Stimulated activated naive CD8-positive, alpha-beta T cell treated with anti-CD3 and anti-CD28 coated beads, Interleukin-15, amount 100 ng/mL, for 72 hours (primary cell): ENCODE results near the gene C18orf54.
A peak's percentile ranks its signal among the peaks of the same experiment; 100 is the strongest.
"Not testable (repeated sequence)": the region's sequence is repeated elsewhere in the genome, so short reads cannot be mapped to it uniquely, and the experiment has no call there.

Experiments
- ATAC-seq: fragments of 150-1000 bp; cut with Tn5 transposase; 2 replicates; pipeline ENCODE4 v1.10.0; 2021; ENCODE audit warnings: mild to moderate bottlenecking, moderate library complexity
- DNase-seq, 2 donors: peaks; one replicate each; pipeline ENCODE4 v3.0.0; 2021 to 2022
- H3K27ac Mint-ChIP-seq, 2 donors: one replicate each; pipeline ENCODE4 v1.8.0; 2022; ENCODE audit warnings: mild to moderate bottlenecking in 2 of 2, mixed read lengths in 2 of 2, moderate library complexity in 2 of 2
- H3K27me3 Mint-ChIP-seq: one replicate; pipeline ENCODE4 v1.8.0; 2022; ENCODE audit warnings: mixed read lengths
- H3K4me1 Mint-ChIP-seq: one replicate; pipeline ENCODE4 v1.8.0; 2022; ENCODE audit warnings: mild to moderate bottlenecking, mixed read lengths
- H3K4me3 Mint-ChIP-seq, 2 donors: one replicate each; pipeline ENCODE4 v1.8.0; 2022; ENCODE audit warnings: mild to moderate bottlenecking in 2 of 2, mixed read lengths in 2 of 2, moderate library complexity in 1 of 2
- H3K9me3 Mint-ChIP-seq, 2 donors: one replicate each; pipeline ENCODE4 v1.8.0; 2022; ENCODE audit warnings: mixed read lengths in 2 of 2

C18orf54 gene

DNA sequence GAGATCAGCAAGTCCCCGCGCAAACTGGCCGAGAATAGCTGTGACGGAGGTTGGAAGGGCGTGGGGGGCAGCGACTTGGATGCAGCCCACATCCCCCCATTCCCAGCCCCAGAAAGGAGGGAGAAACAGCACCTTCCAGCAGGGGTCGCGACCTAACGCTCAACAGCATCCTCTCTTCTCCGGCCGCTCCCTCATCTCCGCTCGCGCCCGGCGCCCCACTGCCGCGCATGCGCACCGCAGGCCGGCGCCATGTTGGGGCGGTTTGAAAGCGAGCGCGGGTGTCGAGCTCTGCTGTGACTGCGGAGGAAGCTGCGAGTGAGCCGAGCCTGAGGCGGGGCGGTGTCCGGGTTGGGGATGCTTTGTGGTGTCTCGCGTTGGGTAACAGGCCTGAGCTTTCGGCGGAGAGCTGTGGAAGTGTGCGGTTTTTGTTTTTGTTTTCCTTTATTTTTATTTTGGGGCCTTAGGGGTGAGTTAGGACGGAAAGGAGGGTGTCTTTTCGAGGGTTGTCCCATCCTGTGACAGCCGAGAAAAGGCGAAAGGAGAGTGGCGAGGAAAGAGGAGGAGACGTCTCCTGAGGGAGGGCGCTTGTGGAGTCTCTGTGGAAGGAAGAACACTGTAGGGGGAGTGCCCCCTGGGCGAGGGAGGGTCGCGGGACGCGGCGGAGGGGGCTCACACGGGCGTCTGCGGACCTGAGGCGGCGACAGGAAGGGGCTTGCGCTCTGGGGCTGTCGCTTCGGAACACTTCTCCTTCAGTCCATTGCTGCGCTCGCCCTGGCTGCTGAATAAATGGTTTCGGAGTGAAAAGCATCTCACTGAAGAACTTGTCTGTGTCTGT is at the start of gene C18orf54, which contains the start of gene STARD6:
C18orf54 (plus strand) TSS at position 247 of the 835 bp plus-strand sequence. CDS start 2,667 bp downstream, outside the sequence.
STARD6 (minus strand) TSS at position 199 of the 835 bp plus-strand sequence. CDS start 3,285 bp downstream, outside the sequence.
- Mint-ChIP-seq H3K9me3 (no peaks in the 10 kb centered on the region), H3K27ac (peak within 1 kb of the TSS; percentile 99 to 100), H3K27me3 (no peaks in the 10 kb centered on the region), H3K4me1 (peaks cover 14% of the 10 kb centered on the region), H3K4me3 (peak within 1 kb of the TSS; percentile 100)
- DNase-seq (peak; percentile 91), ATAC-seq (peak; percentile 96)

DNA sequence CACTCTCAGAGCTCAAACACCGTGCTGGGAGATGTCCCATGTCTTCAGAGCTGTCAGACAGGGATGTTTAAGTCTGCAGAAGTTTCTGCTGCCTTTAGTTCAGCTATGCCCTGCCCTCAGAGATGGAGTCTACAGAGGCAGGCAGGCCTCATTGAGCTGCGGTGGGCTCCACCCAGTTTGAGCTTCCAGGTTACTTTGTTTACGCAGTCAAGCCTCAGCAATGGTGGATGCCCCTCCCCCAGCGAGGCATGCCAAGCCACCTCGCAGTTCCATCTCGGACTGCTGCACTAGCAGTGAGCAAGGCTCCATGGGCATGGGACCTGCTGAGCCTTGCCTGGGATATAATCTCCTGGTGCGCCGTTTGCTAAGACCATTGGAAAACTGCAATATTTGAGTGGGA is 48.1 kb upstream of the C18orf54 start:
- H3K4me1 Mint-ChIP-seq, H3K4me3 Mint-ChIP-seq, H3K27ac Mint-ChIP-seq, ATAC-seq, DNase-seq: not testable (repeated sequence)
- H3K9me3 Mint-ChIP-seq, result peaks cover 0 to 11% of the 10 kb centered on the region in 2 donors
- H3K27me3 Mint-ChIP-seq, result peaks cover 31% of the 10 kb centered on the region

DNA sequence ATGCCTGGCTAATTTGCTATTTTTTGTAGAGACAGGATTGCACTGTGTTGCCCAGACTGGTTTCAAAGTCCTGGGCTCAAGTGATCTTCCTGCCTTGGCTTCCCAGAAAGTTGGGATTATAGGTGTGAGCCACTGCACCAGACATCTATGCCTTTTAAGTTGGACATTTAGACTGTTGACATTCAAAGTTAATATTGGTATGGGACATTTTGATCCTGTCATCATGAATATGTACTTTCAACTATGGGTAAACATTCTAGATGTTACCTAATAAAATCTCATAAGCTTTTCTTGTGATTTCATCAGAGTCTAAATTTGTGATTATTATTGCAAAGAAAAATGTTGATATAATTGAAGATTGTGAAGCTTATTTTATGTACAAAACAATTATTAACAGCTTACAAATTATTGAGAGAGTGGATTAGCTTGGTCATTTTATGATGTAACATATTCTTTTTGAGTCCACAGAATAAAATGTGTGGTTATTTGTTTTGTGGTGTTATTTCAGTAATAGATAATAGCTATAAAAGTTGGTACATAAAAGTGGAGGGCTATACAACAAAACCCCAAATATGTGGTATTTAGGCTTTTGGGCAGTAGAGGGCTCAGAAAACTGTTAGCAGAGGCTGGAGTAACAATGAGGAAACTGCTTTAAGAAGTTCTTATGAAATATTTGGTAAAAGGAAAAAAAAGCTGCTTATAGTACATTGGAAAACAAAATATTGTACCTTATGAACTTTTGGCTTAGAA is 41.5 kb upstream of the C18orf54 start:
- H3K27me3 Mint-ChIP-seq, result peaks cover 16% of the 10 kb centered on the region
- no peaks in the 10 kb centered on the region for H3K4me1 Mint-ChIP-seq
- no peak for DNase-seq
- H3K9me3 Mint-ChIP-seq, result no peaks in the 10 kb centered on the region
- H3K27ac Mint-ChIP-seq, result no peak overlapping the region
- no peak for ATAC-seq
- H3K4me3 Mint-ChIP-seq, result no peak overlapping the region

DNA sequence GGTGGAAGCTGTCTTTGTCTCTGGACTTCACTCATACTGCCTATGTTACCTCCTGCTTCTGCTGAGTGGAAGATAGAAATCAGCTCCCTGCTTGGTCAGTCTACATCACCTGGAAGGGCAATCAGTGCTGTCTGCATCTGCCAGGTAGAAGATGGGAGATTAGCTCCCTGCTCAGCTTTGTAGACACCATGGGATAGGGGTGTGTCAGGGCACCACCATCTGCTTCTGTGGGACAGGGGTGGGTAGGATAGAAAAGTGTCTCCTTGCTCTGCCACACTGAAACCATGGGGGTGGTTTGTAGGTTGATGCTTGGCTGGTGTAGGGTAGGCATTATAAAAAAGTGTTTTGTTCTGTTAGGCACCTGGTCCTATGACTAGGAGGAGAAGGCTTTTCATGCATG is 34.1 kb upstream of the C18orf54 start:
- Mint-ChIP-seq H3K27ac (no peak overlapping the region), H3K27me3 (peaks cover 6% of the 10 kb centered on the region), H3K9me3 (no peaks in the 10 kb centered on the region), H3K4me3 (no peak overlapping the region), H3K4me1 (no peaks in the 10 kb centered on the region)
- ATAC-seq, result no peak
- no peak for DNase-seq

DNA sequence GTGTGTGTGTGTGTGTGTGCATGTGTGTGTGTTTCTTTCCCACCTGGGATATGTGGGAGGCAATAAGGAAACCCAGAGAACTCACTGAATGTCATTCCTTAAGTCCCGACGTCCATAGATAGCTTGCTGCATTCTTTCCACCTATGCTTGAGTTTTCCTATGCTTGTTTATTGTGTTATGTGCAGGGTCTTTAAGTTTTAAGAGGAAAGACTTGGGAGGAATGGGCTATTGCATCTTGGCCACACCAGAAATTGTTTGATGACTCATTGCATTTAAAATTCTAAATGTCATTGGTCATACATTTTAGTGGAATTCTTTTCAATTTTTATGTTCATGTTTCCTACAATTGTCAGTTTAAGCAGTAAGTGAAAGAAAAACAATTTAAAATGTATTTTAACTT is 33.7 kb upstream of the C18orf54 start:
- ATAC-seq, result no peak
- Mint-ChIP-seq H3K4me3 (no peak overlapping the region), H3K4me1 (no peaks in the 10 kb centered on the region), H3K9me3 (no peaks in the 10 kb centered on the region), H3K27ac (no peak overlapping the region), H3K27me3 (peaks cover 4% of the 10 kb centered on the region)
- no peak for DNase-seq

DNA sequence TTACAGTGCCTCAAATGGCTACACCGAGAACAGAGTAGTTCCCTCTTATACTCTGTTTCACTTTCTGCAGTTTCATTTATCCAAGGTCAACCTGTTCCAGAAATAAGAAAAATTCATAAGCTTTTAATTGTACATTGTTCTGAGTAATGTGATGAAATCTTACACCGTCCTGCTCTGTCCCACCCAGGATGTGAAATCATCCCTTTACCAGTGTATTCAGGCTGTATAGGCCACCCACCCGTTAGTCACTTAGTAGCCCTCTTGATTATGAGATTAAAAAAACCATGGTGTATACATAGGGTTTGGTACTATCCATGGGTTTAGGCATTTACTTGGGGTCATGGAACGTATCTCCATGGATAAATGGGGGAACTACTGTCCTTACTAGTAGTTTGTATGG is 29.9 kb upstream of the C18orf54 start:
- H3K4me3 Mint-ChIP-seq, result no peak overlapping the region
- no peaks in the 10 kb centered on the region for H3K9me3 Mint-ChIP-seq
- H3K27me3 Mint-ChIP-seq, result no peaks in the 10 kb centered on the region
- H3K4me1 Mint-ChIP-seq, result no peaks in the 10 kb centered on the region
- DNase-seq (no peak), ATAC-seq (no peak)
- H3K27ac Mint-ChIP-seq, result no peak overlapping the region

DNA sequence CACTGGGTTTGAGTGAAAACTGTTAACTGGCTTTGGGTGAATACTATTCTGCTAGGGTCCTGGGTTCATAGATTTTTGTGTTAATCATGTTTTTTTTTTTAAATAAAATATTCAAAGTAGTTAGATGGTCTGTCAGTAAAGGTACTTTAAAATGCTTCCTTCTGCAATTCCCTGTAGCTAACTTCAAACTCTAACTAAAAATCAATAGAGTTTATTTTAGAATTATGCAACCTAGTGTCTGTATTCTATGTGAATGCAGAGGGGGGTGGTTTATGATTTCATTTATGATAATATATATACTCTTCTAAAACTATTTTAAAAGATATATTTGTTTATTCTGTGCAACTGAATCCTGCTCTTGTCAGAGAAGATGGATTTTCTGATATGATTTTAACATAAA is 27.9 kb upstream of the C18orf54 start:
- Mint-ChIP-seq H3K4me1 (no peaks in the 10 kb centered on the region), H3K27me3 (peaks cover 5% of the 10 kb centered on the region), H3K9me3 (no peaks in the 10 kb centered on the region), H3K27ac (no peak overlapping the region), H3K4me3 (no peak overlapping the region)
- no peak for ATAC-seq
- DNase-seq, result no peak

DNA sequence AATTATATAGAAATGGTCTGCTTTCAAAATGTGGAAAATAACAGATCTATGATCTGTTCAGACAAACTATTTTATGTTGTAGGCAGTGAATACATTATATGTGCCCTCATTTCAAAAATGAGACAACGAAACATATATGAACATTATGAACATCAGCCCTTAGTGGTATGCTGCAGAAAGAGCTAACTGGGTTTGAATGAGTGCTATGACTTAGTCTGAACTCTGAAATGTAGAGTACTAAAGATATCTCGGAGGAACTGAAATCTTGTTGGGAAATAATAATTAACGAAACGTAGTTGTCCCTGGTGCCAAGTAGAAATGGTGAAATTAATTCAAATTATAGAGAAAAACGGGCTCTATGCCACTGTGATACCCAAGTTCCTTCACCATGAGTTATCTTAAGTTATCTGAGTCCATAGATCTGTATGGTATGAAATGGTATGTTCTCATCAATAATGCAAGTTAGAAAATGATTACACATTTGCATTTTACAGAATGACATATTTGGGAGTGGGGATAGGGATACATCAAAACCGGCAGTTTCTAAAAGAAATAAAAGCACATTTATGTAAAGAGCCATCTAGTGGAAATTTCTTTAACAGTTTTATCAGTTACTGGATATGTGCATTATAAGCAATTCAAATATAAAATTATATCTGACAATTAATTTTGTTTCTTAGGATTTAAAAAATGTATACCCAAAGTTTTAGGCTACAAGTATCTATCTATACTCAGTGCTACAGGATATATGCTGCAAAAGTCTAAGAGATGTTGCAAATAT is 26.7 kb upstream of the C18orf54 start:
- Mint-ChIP-seq H3K27me3 (peaks cover 7% of the 10 kb centered on the region), H3K4me3 (no peak overlapping the region), H3K27ac (no peak overlapping the region), H3K9me3 (no peaks in the 10 kb centered on the region), H3K4me1 (no peaks in the 10 kb centered on the region)
- ATAC-seq, result no peak
- no peak for DNase-seq

DNA sequence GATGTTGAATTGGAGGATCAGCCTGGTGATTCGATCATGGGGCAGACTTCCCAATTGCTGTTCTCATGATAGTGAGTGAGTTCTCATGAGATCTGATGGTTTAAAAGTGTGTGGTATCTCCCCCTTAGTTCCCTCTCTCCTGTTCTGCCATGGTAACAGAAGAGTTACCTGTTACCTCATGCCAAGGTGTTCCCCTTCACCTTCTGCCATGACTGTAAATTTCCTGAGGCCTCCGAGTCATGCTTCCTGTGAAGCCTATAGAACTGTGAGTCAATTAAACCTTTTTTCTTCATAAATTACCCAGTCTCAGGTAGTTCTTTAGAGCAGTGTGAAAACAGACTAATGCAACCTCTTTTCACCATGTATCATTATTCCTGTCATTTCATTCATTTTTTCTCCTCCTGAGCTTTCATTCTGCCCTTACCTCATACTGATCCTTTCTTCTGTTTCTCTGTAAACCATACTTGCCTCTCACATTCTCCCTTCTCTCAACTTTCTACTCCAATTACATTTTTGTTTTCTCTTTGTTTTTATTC is 22.0 kb upstream of the C18orf54 start:
- peaks cover 15% of the 10 kb centered on the region for H3K27me3 Mint-ChIP-seq
- H3K9me3 Mint-ChIP-seq, result no peaks in the 10 kb centered on the region
- H3K4me1 Mint-ChIP-seq, result no peaks in the 10 kb centered on the region
- DNase-seq (no peak), ATAC-seq (no peak)
- H3K27ac Mint-ChIP-seq, result no peak overlapping the region
- H3K4me3 Mint-ChIP-seq, result no peak overlapping the region

DNA sequence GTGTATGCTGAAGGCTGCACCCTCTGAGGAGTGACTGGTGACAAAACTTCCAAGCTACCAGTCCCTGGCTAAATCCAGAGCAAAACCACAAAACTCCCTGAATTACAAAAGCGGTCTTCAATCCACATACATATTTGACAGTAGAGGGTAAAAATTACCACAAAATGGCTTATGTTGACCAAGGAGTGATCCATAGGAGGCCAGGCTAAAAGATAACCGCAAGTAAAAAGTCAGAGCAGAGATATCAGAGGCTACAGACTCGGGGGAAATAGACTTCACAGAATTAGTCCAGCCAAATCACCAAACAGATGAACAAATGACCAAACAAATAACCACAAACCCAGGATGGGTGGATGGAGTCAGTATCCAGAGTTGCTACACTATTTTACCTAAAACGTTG is 19.5 kb upstream of the C18orf54 start:
- no peak overlapping the region for H3K27ac Mint-ChIP-seq
- DNase-seq (no peak), ATAC-seq (no peak)
- H3K27me3 Mint-ChIP-seq, result peaks cover 15% of the 10 kb centered on the region
- H3K9me3 Mint-ChIP-seq, result no peaks in the 10 kb centered on the region
- H3K4me3 Mint-ChIP-seq, result no peak overlapping the region
- no peaks in the 10 kb centered on the region for H3K4me1 Mint-ChIP-seq

DNA sequence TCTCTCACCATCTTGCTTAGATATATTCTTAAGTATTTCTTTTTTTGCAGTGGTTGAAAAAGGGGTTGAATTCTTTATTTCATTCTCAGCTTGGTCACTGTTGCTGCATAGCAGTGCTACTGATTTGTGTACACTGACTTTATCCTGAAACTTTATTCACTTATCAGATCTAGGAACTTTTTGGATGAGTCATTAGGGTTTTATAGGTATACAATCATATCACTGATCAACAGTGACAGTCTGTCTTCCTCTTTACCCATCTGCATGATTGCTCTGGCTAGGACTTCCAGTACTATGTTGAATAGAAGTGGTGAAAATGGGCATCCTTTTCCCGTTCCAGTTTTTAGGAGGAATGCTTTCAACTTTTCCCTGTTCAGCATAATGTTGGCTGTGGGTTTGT is 6.5 kb upstream of the C18orf54 start:
- peaks cover 44% of the 10 kb centered on the region for H3K27me3 Mint-ChIP-seq
- H3K9me3 Mint-ChIP-seq, result peaks cover 0 to 6% of the 10 kb centered on the region in 2 donors
- H3K4me1 Mint-ChIP-seq, result no peaks in the 10 kb centered on the region
- H3K4me3 Mint-ChIP-seq, result no peak overlapping the region
- ATAC-seq, result no peak
- DNase-seq, result no peak
- no peak overlapping the region for H3K27ac Mint-ChIP-seq

DNA sequence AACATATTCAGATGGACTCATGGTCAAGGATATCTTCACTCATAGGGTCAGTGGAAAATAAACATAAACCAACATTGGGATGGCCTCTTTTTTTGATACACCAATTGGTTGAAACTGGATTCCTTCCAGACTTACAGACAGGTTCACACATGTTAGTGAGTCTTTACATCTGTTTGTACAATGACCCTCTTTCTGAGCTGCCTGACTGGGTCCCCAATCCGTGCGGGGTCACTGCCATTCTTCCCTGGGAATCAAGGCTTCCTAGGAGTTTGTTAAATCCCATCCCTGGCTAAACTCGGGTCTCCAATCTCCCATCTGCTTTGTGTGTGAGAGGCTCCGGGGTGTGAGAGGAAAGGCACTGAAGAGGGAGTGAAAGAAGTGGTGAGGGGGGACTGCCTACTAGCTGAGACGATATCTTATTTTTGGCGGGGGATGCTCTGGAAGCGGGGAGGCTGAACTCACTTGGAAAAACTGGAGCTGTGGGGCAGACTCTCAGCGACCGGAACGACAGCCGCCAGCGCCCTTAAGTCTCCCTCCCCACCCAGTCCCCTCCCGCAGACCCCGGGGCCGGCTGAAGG is 535 bp upstream of the C18orf54 start:
- peaks cover 4% of the 10 kb centered on the region for H3K27me3 Mint-ChIP-seq
- peak overlapping the region; percentile 100 for H3K4me3 Mint-ChIP-seq
- H3K9me3 Mint-ChIP-seq, result peaks cover 0 to 2% of the 10 kb centered on the region in 2 donors
- H3K4me1 Mint-ChIP-seq, result peaks cover 14% of the 10 kb centered on the region
- peak; percentile 76 for ATAC-seq
- H3K27ac Mint-ChIP-seq, result peak overlapping the region; percentile 99 to 100
- no peak for DNase-seq

DNA sequence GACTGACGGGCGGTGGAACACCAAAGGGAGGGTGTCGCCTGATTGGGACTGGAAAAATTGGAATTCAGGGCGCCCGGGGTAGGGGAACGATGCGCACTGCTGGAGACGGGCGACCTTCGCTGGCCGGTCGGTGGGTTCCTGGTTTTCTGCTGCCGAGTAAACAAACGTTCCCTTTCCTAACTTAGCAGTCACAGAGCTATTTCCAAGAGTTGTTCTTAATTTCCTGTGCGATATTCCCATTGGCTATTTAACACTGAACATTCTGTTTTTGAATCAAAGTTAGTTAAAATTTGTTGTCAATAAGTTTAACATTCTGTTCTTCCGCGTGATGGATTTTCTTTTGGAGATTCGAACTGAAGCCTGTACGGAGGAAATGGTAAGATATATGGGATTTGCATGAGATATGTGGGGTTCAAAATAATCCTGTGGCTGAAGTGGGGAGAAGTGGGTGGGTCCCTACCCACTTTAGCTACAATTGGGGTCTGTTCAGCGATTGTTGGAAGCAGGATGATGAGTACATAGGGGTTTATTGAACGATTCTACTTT is 862 bp downstream of the C18orf54 start:
- H3K27me3 Mint-ChIP-seq, result no peaks in the 10 kb centered on the region
- peak overlapping the region; percentile 100 for H3K4me3 Mint-ChIP-seq
- H3K27ac Mint-ChIP-seq, result peak overlapping the region; percentile 99 to 100
- H3K9me3 Mint-ChIP-seq, result no peaks in the 10 kb centered on the region
- DNase-seq (no peak), ATAC-seq (peak; percentile 3)
- H3K4me1 Mint-ChIP-seq, result peaks cover 14% of the 10 kb centered on the region

DNA sequence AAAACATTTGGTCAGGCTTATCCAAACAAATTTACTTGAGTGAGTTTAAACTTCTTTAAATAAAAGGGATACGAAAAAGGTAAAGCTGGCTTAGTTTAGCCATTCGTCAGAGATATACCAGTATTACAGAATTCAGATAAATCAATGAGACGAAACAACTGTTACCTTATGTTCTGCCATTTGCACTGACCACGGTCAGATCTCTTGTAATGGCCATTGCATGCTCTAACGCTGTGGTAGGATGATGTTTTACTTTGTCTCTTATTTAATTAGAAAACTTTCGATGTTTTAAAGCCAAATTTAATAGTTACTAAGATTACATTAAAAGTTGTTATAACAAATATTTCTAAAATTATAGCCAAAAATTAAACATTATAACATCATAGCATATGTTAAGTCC is 1.5 kb downstream of the C18orf54 start:
- no peaks in the 10 kb centered on the region for H3K9me3 Mint-ChIP-seq
- DNase-seq (no peak), ATAC-seq (no peak)
- peak overlapping the region; percentile 100 for H3K4me3 Mint-ChIP-seq
- peaks cover 14% of the 10 kb centered on the region for H3K4me1 Mint-ChIP-seq
- no peak overlapping the region for H3K27ac Mint-ChIP-seq
- no peaks in the 10 kb centered on the region for H3K27me3 Mint-ChIP-seq

DNA sequence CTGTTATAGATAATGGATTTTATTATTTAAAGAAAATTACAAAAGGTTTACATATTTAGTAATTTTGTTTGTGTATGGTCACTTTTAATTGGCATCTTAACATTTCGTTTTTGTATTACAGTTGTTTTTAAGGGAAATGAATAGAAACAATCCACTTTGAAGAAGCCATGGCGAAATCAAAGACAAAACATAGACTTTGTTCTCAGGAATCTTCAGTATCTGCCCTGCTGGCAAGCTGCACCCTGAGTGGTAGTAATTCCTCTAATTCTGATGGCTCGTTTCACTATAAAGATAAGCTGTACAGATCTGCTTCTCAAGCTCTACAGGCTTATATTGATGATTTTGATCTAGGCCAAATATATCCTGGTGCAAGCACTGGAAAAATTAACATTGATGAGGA is 2.7 kb downstream of the C18orf54 start:
- no peak overlapping the region for H3K4me3 Mint-ChIP-seq
- no peak overlapping the region for H3K27ac Mint-ChIP-seq
- DNase-seq (no peak), ATAC-seq (no peak)
- H3K4me1 Mint-ChIP-seq, result peaks cover 14% of the 10 kb centered on the region
- no peaks in the 10 kb centered on the region for H3K27me3 Mint-ChIP-seq
- H3K9me3 Mint-ChIP-seq, result no peaks in the 10 kb centered on the region
